Measurements from ENCODE around the gene ZDHHC1. TPM values are rescaled to one million over a fixed set of nuclear protein-coding genes. Genes with fewer than 3 reads are reported as not detected.

The ZDHHC1 gene
- total RNA-seq = 9.0 and 13.3 TPM in 2 replicates

- H3K4me2 ChIP-seq (ENCODE audit: insufficient read depth, low read length) = peak within 1 kb of the TSS; percentile 77
- DNase-seq (ENCODE audit: insufficient read length, low spot score, missing footprints) = peak; percentile 99
- peak within 1 kb of the TSS; percentile 92 for H2AFZ ChIP-seq (ENCODE audit: low read length)
- peak within 1 kb of the TSS; percentile 92 for H3K4me3 ChIP-seq (ENCODE audit: insufficient read depth, low read length)
- peak; percentile 40 for TF ChIP-seq CTCF (IDR thresholded peaks at IDR 0.05; ENCODE audit: extremely low read depth, low read depth, low read length)
- H3K4me1 ChIP-seq (ENCODE audit: insufficient read depth, low read length) = peaks cover 7% of the 10 kb centered on the region
- H3K9me3 ChIP-seq (ENCODE audit: low read depth, low read length) = no peaks in the 10 kb centered on the region
- no peaks in the 10 kb centered on the region for H3K36me3 ChIP-seq (ENCODE audit: insufficient read depth, low read length)
- H3K79me2 ChIP-seq (ENCODE audit: insufficient read depth, low read length) = peaks cover 12% of the 10 kb centered on the region
- no peaks in the 10 kb centered on the region for H3K27me3 ChIP-seq (ENCODE audit: insufficient read depth, low read length)
- no peaks in the 10 kb centered on the region for H4K20me1 ChIP-seq (ENCODE audit: insufficient read depth, low read length)
- H3K27ac ChIP-seq (ENCODE audit: low read depth, low read length) = peak within 1 kb of the TSS; percentile 88
Observed at GRCh38 chr16:67415872-67416793, at the start of gene ZDHHC1. ZDHHC1 (minus strand) TSS chr16:67416477; CDS start chr16:67407775, 8,702 bp downstream.

- Histone ChIP-seq H3K9me3 (ENCODE audit: low read depth, low read length) (no peaks in the 10 kb centered on the region), H3K4me2 (ENCODE audit: insufficient read depth, low read length) (no peak overlapping the region), H3K4me3 (ENCODE audit: insufficient read depth, low read length) (no peak overlapping the region), H3K27ac (ENCODE audit: low read depth, low read length) (no peak overlapping the region), H4K20me1 (ENCODE audit: insufficient read depth, low read length) (peaks cover 80% of the 10 kb centered on the region), H3K36me3 (ENCODE audit: insufficient read depth, low read length) (no peaks in the 10 kb centered on the region), H3K27me3 (ENCODE audit: insufficient read depth, low read length) (no peaks in the 10 kb centered on the region), H2AFZ (ENCODE audit: low read length) (no peak overlapping the region), H3K4me1 (ENCODE audit: insufficient read depth, low read length) (peaks cover 13% of the 10 kb centered on the region), H3K79me2 (ENCODE audit: insufficient read depth, low read length) (peaks cover 99% of the 10 kb centered on the region)
- DNase-seq (ENCODE audit: insufficient read length, low spot score, missing footprints) = peak; percentile 60
- no peak for TF ChIP-seq CTCF (IDR thresholded peaks at IDR 0.05; ENCODE audit: extremely low read depth, low read depth, low read length)
Observed at GRCh38 chr16:67464565-67464964, 48.3 kb upstream of the ZDHHC1 start.

- H3K36me3 ChIP-seq (ENCODE audit: insufficient read depth, low read length) = no peaks in the 10 kb centered on the region
- no peaks in the 10 kb centered on the region for H3K9me3 ChIP-seq (ENCODE audit: low read depth, low read length)
- peaks cover 99% of the 10 kb centered on the region for H3K79me2 ChIP-seq (ENCODE audit: insufficient read depth, low read length)
- TF ChIP-seq CTCF (IDR thresholded peaks at IDR 0.05; ENCODE audit: extremely low read depth, low read depth, low read length) = no peak
- DNase-seq (ENCODE audit: insufficient read length, low spot score, missing footprints) = peak; percentile 61
- no peak overlapping the region for H3K4me3 ChIP-seq (ENCODE audit: insufficient read depth, low read length)
- no peak overlapping the region for H2AFZ ChIP-seq (ENCODE audit: low read length)
- no peaks in the 10 kb centered on the region for H3K27me3 ChIP-seq (ENCODE audit: insufficient read depth, low read length)
- no peak overlapping the region for H3K4me2 ChIP-seq (ENCODE audit: insufficient read depth, low read length)
- H4K20me1 ChIP-seq (ENCODE audit: insufficient read depth, low read length) = peaks cover 85% of the 10 kb centered on the region
- peaks cover 22% of the 10 kb centered on the region for H3K4me1 ChIP-seq (ENCODE audit: insufficient read depth, low read length)
- H3K27ac ChIP-seq (ENCODE audit: low read depth, low read length) = no peak overlapping the region
Observed at GRCh38 chr16:67463691-67464090, 47.4 kb upstream of the ZDHHC1 start.

GRCh38 chr16:67463059-67463458, 46.8 kb upstream of the ZDHHC1 start:
- Histone ChIP-seq H3K27me3 (ENCODE audit: insufficient read depth, low read length) (no peaks in the 10 kb centered on the region), H3K4me1 (ENCODE audit: insufficient read depth, low read length) (peaks cover 28% of the 10 kb centered on the region), H2AFZ (ENCODE audit: low read length) (no peak overlapping the region), H3K4me3 (ENCODE audit: insufficient read depth, low read length) (no peak overlapping the region), H4K20me1 (ENCODE audit: insufficient read depth, low read length) (peaks cover 90% of the 10 kb centered on the region), H3K27ac (ENCODE audit: low read depth, low read length) (no peak overlapping the region), H3K4me2 (ENCODE audit: insufficient read depth, low read length) (no peak overlapping the region), H3K36me3 (ENCODE audit: insufficient read depth, low read length) (no peaks in the 10 kb centered on the region), H3K9me3 (ENCODE audit: low read depth, low read length) (no peaks in the 10 kb centered on the region), H3K79me2 (ENCODE audit: insufficient read depth, low read length) (peaks cover 99% of the 10 kb centered on the region)
- peak; percentile 82 for DNase-seq (ENCODE audit: insufficient read length, low spot score, missing footprints)
- no peak for TF ChIP-seq CTCF (IDR thresholded peaks at IDR 0.05; ENCODE audit: extremely low read depth, low read depth, low read length)

Measured in osteoblast (primary cell).